ENCODE data around the gene ARSI. TPM values are rescaled to one million over a fixed set of nuclear protein-coding genes. Genes with fewer than 3 reads are reported as not detected.

Gene ARSI
- total RNA-seq, 2 experiments from 2014 or later: not detected

DNA sequence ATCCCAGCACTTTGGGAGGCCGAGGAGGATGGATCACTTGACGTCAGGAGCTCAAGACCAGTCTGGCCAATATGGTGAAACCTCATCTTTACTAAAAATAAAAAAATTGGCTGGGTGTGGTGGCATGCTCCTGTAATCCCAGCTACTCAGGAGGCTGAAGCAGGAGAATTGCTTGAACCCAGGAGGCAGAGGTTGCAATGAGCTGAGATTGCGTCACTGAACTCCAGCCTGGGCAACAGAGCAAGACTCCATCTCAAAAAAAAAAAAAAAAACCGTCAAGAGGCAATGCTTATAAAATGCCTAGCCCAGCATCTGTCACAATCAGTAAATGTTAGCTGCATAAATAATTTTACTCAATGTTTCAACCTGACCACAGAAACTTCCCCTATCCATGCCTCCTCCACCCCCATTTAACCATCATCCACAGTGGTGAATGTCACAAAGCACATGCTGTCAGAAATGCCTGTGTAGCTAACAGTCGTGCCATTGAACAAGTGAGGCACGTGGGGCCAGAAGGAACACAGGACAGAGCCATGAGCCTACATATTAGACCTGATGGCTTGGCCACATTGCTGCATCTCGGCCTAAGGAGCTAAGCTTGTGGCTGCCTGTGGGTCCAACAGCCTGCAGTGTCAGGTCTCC is 38.0 kb upstream of the ARSI start:
- Histone ChIP-seq H4K20me1 (ENCODE audit: insufficient read depth, low read length) (no peaks in the 10 kb centered on the region), H3K79me2 (ENCODE audit: insufficient read depth, low read depth, low read length) (no peaks in the 10 kb centered on the region), H3K27ac (ENCODE audit: low read depth, low read length, poor library complexity, severe bottlenecking) (no peak overlapping the region), H2AFZ (ENCODE audit: low read length) (no peak overlapping the region), H3K9me2 (ENCODE audit: insufficient read depth, low read length) (no peaks in the 10 kb centered on the region), H3K9me3 (ENCODE audit: low read length) (no peaks in the 10 kb centered on the region), H3K36me3 (ENCODE audit: insufficient read depth, low read length) (no peaks in the 10 kb centered on the region), H3K4me3 (ENCODE audit: low read depth, low read length, poor library complexity, severe bottlenecking) (no peak overlapping the region), H3K4me1 (ENCODE audit: insufficient read depth, low read length, poor library complexity, severe bottlenecking) (peaks cover 7% of the 10 kb centered on the region), H3K4me2 (ENCODE audit: low read length) (no peak overlapping the region)
- DNase-seq (ENCODE audit: low spot score): no peak
- intact Hi-C loops (cut with micrococcal nuclease; ENCODE audit: unreplicated experiment): no loop called here
- TF ChIP-seq EZH2phosphoT487 (IDR thresholded peaks at IDR 0.05; ENCODE audit: borderline replicate concordance, low read depth, low read length): no peak
- TF ChIP-seq, protein P1, sequence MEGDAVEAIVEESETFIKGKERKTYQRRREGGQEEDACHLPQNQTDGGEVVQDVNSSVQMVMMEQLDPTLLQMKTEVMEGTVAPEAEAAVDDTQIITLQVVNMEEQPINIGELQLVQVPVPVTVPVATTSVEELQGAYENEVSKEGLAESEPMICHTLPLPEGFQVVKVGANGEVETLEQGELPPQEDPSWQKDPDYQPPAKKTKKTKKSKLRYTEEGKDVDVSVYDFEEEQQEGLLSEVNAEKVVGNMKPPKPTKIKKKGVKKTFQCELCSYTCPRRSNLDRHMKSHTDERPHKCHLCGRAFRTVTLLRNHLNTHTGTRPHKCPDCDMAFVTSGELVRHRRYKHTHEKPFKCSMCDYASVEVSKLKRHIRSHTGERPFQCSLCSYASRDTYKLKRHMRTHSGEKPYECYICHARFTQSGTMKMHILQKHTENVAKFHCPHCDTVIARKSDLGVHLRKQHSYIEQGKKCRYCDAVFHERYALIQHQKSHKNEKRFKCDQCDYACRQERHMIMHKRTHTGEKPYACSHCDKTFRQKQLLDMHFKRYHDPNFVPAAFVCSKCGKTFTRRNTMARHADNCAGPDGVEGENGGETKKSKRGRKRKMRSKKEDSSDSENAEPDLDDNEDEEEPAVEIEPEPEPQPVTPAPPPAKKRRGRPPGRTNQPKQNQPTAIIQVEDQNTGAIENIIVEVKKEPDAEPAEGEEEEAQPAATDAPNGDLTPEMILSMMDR (conservative IDR thresholded peaks at IDR 0.05; ENCODE audit: low read length): no peak
- ChIA-PET POLR2A (interaction anchor here (0.7 to 2.3 kb wide), 2 partner anchors 10 to 317 kb away, joined by 4 to 13 read pairs; no protein-coding TSS in a partner anchor), CTCF (ENCODE audit: unreplicated experiment) (no interaction called here)
- BruUV-seq (replicated peaks): no TSS peak

GRCh38 chr5:150339841-150340240 is 37.1 kb upstream of the ARSI start:
- Histone ChIP-seq H3K4me3 (ENCODE audit: low read depth, low read length, poor library complexity, severe bottlenecking) (no peak overlapping the region), H2AFZ (ENCODE audit: low read length) (no peak overlapping the region), H4K20me1 (ENCODE audit: insufficient read depth, low read length) (no peaks in the 10 kb centered on the region), H3K9me2 (ENCODE audit: insufficient read depth, low read length) (no peaks in the 10 kb centered on the region), H3K4me1 (ENCODE audit: insufficient read depth, low read length, poor library complexity, severe bottlenecking) (peaks cover 7% of the 10 kb centered on the region), H3K27ac (ENCODE audit: low read depth, low read length, poor library complexity, severe bottlenecking) (no peak overlapping the region), H3K9me3 (ENCODE audit: low read length) (no peaks in the 10 kb centered on the region), H3K79me2 (ENCODE audit: insufficient read depth, low read depth, low read length) (no peaks in the 10 kb centered on the region), H3K4me2 (ENCODE audit: low read length) (no peak overlapping the region), H3K36me3 (ENCODE audit: insufficient read depth, low read length) (no peaks in the 10 kb centered on the region)
- POLR2A ChIA-PET: no interaction called here
- CTCF ChIA-PET (ENCODE audit: unreplicated experiment): no interaction called here
- intact Hi-C loops (cut with micrococcal nuclease; ENCODE audit: unreplicated experiment): no loop called here
- no TSS peak for BruUV-seq (replicated peaks)
- no peak for TF ChIP-seq EZH2phosphoT487 (IDR thresholded peaks at IDR 0.05; ENCODE audit: borderline replicate concordance, low read depth, low read length)
- TF ChIP-seq, protein P1 (conservative IDR thresholded peaks at IDR 0.05; ENCODE audit: low read length): no peak
- DNase-seq (ENCODE audit: low spot score): no peak

- H3K9me2 ChIP-seq (ENCODE audit: insufficient read depth, low read length): no peaks in the 10 kb centered on the region
- peaks cover 7% of the 10 kb centered on the region for H3K4me1 ChIP-seq (ENCODE audit: insufficient read depth, low read length, poor library complexity, severe bottlenecking)
- no peaks in the 10 kb centered on the region for H3K79me2 ChIP-seq (ENCODE audit: insufficient read depth, low read depth, low read length)
- POLR2A ChIA-PET: interaction anchor here (1.2 kb wide), 1 partner anchor 12 kb away, joined by 3 read pairs; no protein-coding TSS in a partner anchor
- no peaks in the 10 kb centered on the region for H4K20me1 ChIP-seq (ENCODE audit: insufficient read depth, low read length)
- H2AFZ ChIP-seq (ENCODE audit: low read length): no peak overlapping the region
- H3K4me3 ChIP-seq (ENCODE audit: low read depth, low read length, poor library complexity, severe bottlenecking): no peak overlapping the region
- BruUV-seq (replicated peaks): no TSS peak
- intact Hi-C loops (cut with micrococcal nuclease; ENCODE audit: unreplicated experiment): no loop called here
- H3K4me2 ChIP-seq (ENCODE audit: low read length): no peak overlapping the region
- TF ChIP-seq, protein P1 (conservative IDR thresholded peaks at IDR 0.05; ENCODE audit: low read length): no peak
- no peak overlapping the region for H3K27ac ChIP-seq (ENCODE audit: low read depth, low read length, poor library complexity, severe bottlenecking)
- no peaks in the 10 kb centered on the region for H3K9me3 ChIP-seq (ENCODE audit: low read length)
- CTCF ChIA-PET (ENCODE audit: unreplicated experiment): no interaction called here
- peak; percentile 5 for DNase-seq (ENCODE audit: low spot score)
- no peaks in the 10 kb centered on the region for H3K36me3 ChIP-seq (ENCODE audit: insufficient read depth, low read length)
Measured at GRCh38 chr5:150339165-150339564, 36.5 kb upstream of the ARSI start.

Data from OCI-LY7 (cell line).